ENCODE measurements around the gene USP10. TPM values are rescaled to one million over a fixed set of nuclear protein-coding genes. Genes with fewer than 3 reads are reported as not detected.

USP10 gene
- total and polyA plus RNA-seq, 2 donors (not counting 3 experiments of a cell fraction or from before 2014, with no cell fraction given) = 84.0 to 115 TPM

DNA sequence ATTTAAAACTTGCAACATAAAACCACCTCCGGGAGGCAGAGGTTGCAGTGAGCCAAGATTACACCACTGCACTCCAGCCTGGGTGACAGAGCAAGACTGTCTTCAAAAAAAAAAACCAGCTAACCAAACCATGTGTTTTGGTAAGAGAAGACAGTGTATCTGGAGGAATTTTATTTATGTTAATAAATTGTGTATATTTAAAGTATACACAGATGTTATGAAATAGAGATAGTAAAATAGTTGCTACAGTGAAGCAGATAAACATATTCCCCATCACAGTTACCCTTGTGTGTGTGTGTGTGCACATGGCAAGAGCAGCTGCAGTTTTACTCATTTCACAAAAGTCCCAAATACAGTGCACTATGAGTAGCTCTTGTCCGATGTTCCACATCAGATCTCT lies 65.2 kb downstream of the USP10 start:
- Histone ChIP-seq H3K4me1 (ENCODE audit: control insufficient read depth, extremely low read depth, insufficient read depth, low read length) (no peaks in the 10 kb centered on the region), H2AFZ (ENCODE audit: low read depth, low read length) (no peak overlapping the region), H3K79me2 (ENCODE audit: control insufficient read depth, insufficient read depth, low read length) (peaks cover 18% of the 10 kb centered on the region), H3K27me3 (ENCODE audit: control insufficient read depth in 2 of 2, insufficient read depth in 2 of 2, low read length in 2 of 2) (no peaks in the 10 kb centered on the region), H3K9ac (replicated peaks; ENCODE audit: extremely low read depth, insufficient read depth, low read length) (no peak overlapping the region), H3K9me1 (replicated peaks; ENCODE audit: control insufficient read depth, extremely low read depth, insufficient read depth, low read length) (no peaks in the 10 kb centered on the region), H3K4me3 (replicated peaks in 1 of 3; ENCODE audit: insufficient read depth in 1 of 3, low read depth in 1 of 3, low read length in 3 of 3) (no peak overlapping the region), H3K27ac (ENCODE audit: insufficient read depth, low read depth, low read length) (no peak overlapping the region), H4K20me1 (replicated peaks; ENCODE audit: control insufficient read depth, extremely low read depth, insufficient read depth, low read length) (no peaks in the 10 kb centered on the region), H3K9me3 (replicated peaks; ENCODE audit: control insufficient read depth, insufficient read depth, low read length) (no peaks in the 10 kb centered on the region), H3K36me3 (ENCODE audit: control insufficient read depth in 2 of 2, extremely low read depth in 1 of 2, insufficient read depth in 2 of 2, low read length in 2 of 2) (peaks cover 19 to 22% of the 10 kb centered on the region in 2 experiments), H3K4me2 (ENCODE audit: insufficient read depth, low read length) (no peak overlapping the region)
- dilution Hi-C loops (cut with MboI; ENCODE audit: extremely low pct_ligation_motif_present, low sequenced_read_pairs) = loop anchor here (25.0 kb wide), 1 partner anchor 197 kb away; no protein-coding TSS in a partner anchor
- POLR2A ChIA-PET = no interaction called here
- FAIRE-seq = no peak
- intact Hi-C loops (cut with micrococcal nuclease) = no loop called here
- TF ChIP-seq POLR2A (IDR thresholded peaks at IDR 0.05; ENCODE audit: low read depth, low read length) (no peak), POLR2AphosphoS5 (IDR thresholded peaks at IDR 0.05; ENCODE audit: insufficient read depth, low read depth, low read length) (no peak), MYC (IDR thresholded peaks at IDR 0.05; ENCODE audit: low read depth, low read length) (no peak), EZH2 (IDR thresholded peaks at IDR 0.05; ENCODE audit: borderline replicate concordance, low read depth, low read length, severe bottlenecking) (no peak), FOS (IDR thresholded peaks at IDR 0.05; ENCODE audit: borderline replicate concordance, insufficient read depth, low read length) (no peak), GATA2 (IDR thresholded peaks at IDR 0.05; ENCODE audit: insufficient read depth, insufficient read length, low read depth, low read length) (no peak), JUN (IDR thresholded peaks at IDR 0.05; ENCODE audit: borderline replicate concordance, insufficient read depth, insufficient read length, low read depth) (no peak)
- TF ChIP-seq, protein P1, sequence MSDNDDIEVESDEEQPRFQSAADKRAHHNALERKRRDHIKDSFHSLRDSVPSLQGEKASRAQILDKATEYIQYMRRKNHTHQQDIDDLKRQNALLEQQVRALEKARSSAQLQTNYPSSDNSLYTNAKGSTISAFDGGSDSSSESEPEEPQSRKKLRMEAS (IDR thresholded peaks at IDR 0.05; ENCODE audit: insufficient read depth, insufficient read length) = no peak
- TF ChIP-seq, protein P2, sequence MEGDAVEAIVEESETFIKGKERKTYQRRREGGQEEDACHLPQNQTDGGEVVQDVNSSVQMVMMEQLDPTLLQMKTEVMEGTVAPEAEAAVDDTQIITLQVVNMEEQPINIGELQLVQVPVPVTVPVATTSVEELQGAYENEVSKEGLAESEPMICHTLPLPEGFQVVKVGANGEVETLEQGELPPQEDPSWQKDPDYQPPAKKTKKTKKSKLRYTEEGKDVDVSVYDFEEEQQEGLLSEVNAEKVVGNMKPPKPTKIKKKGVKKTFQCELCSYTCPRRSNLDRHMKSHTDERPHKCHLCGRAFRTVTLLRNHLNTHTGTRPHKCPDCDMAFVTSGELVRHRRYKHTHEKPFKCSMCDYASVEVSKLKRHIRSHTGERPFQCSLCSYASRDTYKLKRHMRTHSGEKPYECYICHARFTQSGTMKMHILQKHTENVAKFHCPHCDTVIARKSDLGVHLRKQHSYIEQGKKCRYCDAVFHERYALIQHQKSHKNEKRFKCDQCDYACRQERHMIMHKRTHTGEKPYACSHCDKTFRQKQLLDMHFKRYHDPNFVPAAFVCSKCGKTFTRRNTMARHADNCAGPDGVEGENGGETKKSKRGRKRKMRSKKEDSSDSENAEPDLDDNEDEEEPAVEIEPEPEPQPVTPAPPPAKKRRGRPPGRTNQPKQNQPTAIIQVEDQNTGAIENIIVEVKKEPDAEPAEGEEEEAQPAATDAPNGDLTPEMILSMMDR (IDR thresholded peaks at IDR 0.05; ENCODE audit: extremely low read depth in 1 of 2, insufficient read depth in 1 of 2, low read depth in 1 of 2, low read length in 2 of 2) = no peak
- CTCF ChIA-PET = interaction anchor here (0.6 to 1.7 kb wide), 3 partner anchors 10 to 346 kb away, joined by 4 to 11 read pairs (median 4); no protein-coding TSS in a partner anchor
- DNase-seq (ENCODE audit: low read depth, low spot score) = no peak
- no TSS peak for BruUV-seq (replicated peaks)

All from endothelial cell of umbilical vein (primary cell).